NCI-H446 treated with DMSO at 0.1 percent for 48 hours (cell line): Measurements from ENCODE around the gene TRAPPC3L.

Experiments used
- DNase-seq: peaks from one replicate; lab custom pipeline; 2025; lab: John Stamatoyannopoulos, UW

Gene TRAPPC3L

DNA sequence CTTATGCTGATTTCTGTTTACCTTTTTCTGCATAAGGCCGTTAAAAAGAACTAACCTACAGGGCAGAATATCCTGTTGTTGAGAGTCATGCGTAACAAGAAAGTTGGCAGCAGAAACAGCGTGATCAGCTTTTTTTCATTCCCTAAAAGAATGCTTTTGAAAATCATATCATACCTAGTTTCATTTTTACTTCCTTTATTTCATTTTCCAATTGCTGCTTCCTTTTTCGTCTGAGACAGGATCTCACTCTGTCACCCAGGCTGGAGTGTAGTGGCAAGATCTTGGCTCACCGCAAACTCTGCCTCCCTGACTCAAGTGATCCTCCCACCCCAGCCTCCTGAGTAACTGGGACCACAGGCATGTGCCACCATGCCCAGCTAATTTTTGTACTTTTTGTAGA lies 80.2 kb downstream of the TRAPPC3L start:
- no peak for DNase-seq

- no peak for DNase-seq
Observed at GRCh38 chr6:116463301-116463700, 82.2 kb downstream of the TRAPPC3L start.

- DNase-seq = no peak
Observed at GRCh38 chr6:116461932-116462885, 83.3 kb downstream of the TRAPPC3L start.

GRCh38 chr6:116461331-116461931 lies 84.1 kb downstream of the TRAPPC3L start, which contains the start of gene CALHM6:
Gene CALHM6, plus strand, starts transcription at chr6:116461375. Its CDS starts 555 bp downstream, at chr6:116461930.
- DNase-seq = no peak

GRCh38 chr6:116459927-116460326 lies 85.6 kb downstream of the TRAPPC3L start:
- no peak for DNase-seq

DNA sequence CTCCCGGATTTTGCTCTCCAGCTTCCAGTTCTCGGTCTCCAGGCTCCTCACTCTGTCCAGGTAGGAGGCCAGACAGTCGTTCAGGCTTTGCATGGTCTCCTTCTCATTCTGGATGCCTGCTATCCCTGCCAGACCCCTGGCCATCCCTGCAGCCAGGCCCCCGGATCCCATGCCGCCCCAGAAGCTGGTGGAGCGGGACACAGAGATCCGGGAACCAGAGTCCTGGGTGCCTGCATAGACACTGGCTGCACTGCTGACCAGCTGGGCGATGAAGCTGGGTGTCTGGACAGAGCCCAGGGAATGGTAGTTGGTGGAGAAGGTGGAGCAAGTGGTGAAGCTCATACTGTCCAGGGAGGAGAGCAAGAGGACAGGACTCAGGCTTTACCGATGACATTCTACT lies 87.2 kb downstream of the TRAPPC3L start:
- DNase-seq = no peak

GRCh38 chr6:116456927-116457326 lies 88.6 kb downstream of the TRAPPC3L start:
- DNase-seq = no peak

DNA sequence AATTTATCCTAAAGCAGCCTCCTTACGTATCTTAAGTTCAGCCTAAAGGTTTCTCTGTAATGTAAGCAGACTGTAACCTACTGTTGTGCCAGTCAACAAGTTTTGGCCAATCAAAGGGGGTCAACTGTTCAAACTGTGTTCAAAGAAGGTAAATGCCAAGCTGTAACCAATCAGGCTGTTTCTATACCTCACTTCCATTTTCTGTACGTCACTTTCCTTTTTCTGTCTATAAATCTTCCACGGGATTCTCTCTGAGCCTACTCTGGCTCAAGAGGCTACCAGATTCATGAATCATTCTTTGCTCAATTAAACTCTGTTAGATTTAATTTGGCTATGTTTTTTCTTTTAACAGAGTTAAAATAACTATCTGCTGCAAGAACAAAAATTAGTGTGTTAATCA lies 89.4 kb downstream of the TRAPPC3L start:
- no peak for DNase-seq

DNA sequence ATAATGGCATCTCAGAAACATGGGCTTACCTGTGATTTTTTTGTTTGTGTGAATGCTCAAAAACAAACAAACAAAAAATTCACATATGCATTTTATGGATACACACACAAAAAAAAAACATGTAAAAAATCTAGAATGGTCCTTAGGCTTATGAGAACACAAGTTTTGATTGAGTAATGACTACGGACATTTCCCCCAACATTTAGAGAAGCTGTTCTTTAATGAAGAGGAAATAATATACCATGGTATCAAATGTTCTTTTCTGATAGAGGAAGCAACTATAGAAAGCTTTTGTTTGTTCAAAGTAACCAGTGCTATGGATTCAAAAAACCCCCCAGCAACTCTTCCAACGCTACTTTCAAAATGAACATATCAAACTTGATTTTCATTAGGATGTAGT lies 93.0 kb downstream of the TRAPPC3L start:
- no peak for DNase-seq

- no peak for DNase-seq
Observed at GRCh38 chr6:116451916-116452315, 93.6 kb downstream of the TRAPPC3L start.

DNA sequence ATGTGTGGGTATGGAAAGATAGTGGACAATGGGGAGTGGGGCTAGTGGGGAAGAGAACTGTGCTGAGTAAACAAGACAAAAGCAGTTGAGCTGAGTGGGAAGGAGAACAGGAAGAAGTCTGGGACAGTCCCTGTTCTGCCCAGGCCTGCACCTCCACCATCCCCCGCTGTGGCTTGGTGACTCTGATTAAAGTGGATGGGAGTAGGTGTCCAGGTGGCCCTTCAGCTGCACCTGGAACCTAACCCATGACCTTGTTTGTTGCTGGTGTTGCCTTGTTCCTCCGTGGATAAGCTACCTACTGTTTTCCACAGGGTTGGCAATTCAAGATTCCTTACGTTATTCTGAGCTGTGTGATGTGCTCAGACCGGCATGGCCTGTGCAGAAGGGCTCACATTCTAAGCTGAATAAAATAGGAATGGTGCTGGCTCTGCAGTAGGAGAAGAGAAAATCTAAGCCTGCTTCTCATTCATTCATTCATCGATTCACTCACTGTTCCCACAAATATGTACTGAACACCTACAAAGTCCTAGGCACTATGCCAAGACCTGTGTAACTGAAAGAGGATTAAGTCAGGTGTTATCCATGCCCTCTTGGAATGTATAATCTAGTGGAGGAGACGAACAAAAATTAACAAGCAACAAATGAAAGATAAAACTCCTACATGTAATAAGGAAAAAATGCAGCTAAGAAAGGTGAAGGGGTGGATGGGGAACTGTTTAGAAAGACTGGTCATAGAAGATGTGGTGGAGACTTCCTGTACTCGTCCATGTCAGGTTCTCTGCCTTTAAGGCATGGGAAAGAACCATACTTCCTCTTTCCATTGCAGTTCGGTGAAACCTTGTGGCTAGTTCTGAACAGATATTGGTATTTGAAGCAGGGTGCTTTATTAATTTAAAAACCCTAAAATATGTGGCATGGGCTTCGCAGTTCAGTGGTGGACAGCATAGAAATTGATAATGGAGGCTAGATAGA lies 94.4 kb downstream of the TRAPPC3L start:
- DNase-seq = no peak

DNA sequence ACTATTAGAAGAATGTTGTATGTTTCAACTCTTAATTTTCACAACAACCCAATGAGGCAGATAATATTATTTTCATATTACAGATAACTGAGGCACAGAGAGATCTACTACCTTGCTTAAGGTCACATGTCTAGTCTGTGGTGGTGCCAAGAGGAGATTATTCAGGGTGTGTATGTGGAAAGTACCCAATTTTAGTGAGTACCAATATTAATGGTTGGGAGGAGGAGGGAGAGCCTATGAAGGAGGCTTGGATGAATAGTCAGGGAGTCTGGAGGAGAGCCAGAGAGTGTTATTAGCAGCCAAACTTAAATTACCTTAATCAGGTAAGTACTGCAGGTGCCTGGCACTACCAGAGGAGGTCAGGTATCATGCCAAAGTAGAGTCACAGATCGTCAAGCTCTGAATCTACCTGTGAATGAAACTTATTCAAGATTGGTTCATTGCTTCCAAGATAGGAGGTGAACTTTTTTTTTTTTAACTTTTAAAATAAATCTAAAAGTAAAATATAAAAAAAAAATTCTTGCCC lies 95.2 kb downstream of the TRAPPC3L start:
- no peak for DNase-seq

GRCh38 chr6:116449565-116449964 lies 95.9 kb downstream of the TRAPPC3L start:
- DNase-seq = no peak

DNA sequence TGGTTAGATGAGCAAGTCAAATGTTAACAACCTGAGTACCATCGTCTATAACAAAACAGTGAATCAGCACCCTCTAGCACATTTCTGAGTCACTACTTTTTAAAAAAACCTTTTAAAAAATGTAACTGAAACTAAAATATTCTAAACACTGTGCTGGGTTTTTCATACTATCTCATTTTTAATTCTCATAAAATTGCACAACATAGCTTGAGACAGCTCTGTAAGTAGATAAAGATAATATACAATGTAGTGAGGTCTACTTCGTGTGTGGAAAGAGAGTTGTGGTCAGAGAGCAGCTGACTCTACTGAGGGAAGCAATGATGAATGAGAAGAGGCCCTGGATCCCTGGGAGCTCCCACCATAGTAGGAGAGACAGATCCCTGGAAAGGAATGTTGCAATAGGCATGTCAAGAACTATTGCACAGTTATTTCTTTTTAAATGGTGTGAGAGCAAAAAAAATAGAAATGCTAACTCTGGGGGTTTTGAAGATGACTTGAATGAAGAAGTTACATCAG lies 97.9 kb downstream of the TRAPPC3L start:
- no peak for DNase-seq

- DNase-seq = no peak
Observed at GRCh38 chr6:116447052-116447451, 98.4 kb downstream of the TRAPPC3L start.

- no peak for DNase-seq
Observed at GRCh38 chr6:116446399-116446798, 99.1 kb downstream of the TRAPPC3L start.

GRCh38 chr6:116445102-116445501 lies 100.4 kb downstream of the TRAPPC3L start:
- DNase-seq = no peak
